Left lung (tissue), 10 donors: ENCODE measurements around the gene NRTN. TPM values are rescaled to one million over a fixed set of nuclear protein-coding genes. Genes with fewer than 3 reads are reported as not detected.

Source experiments
- ATAC-seq: fragments of 200-7000 bp; cut with Tn5 transposase; one replicate; pipeline ENCODE4 v1.9.1; 2020; ENCODE audit warnings: moderate library complexity
- DNase-seq, 4 donors: peaks; one replicate each; pipeline ENCODE4 v3.0.0-alpha.2; 2013 to 2020
- H3K27ac ChIP-seq, 2 donors: fragments of 200-600 bp; sonication (generic) in 1 of 2; one replicate each; pipeline versions ENCODE4 v1.5.0 to v1.8.0; 2020 to 2021
- H3K27me3 ChIP-seq, 2 donors: fragments of 200-600 bp; sonication (generic) in 1 of 2; one replicate each; pipeline versions ENCODE4 v1.5.0 to v1.8.0; 2020 to 2021
- H3K36me3 ChIP-seq, 2 donors: fragments of 200-600 bp; sonication (generic) in 1 of 2; one replicate each; pipeline versions ENCODE4 v1.5.0 to v1.8.0; 2020 to 2021
- H3K4me1 ChIP-seq, 2 donors: fragments of 200-600 bp; one replicate each; pipeline ENCODE4 v1.8.0; 2021
- H3K4me3 ChIP-seq, 2 donors: fragments of 200-600 bp; sonication (generic) in 1 of 2; one replicate each; pipeline versions ENCODE4 v1.5.0 to v1.8.0; 2020 to 2021; ENCODE audit warnings: mild to moderate bottlenecking in 1 of 2
- H3K9me3 ChIP-seq, 2 donors: fragments of 200-600 bp; sonication (generic) in 1 of 2; one replicate each; pipeline versions ENCODE4 v1.5.0 to v1.8.0; 2020 to 2021
- CTCF ChIP-seq, 2 donors: fragments of 200-600 bp; sonication (generic) in 1 of 2; IDR thresholded peaks; one replicate each; pipeline versions ENCODE4 v1.5.0 to v1.8.0; 2021; ENCODE audit warnings: antibody characterized with exemption in 2 of 2
- intact Hi-C, 2 donors: fragments of 100-400 bp; cut with DNase I; formaldehyde crosslinking; loops; one replicate each; pipeline versions ENCODE4 v1.11.2 to v1.14.2; 2022
- polyA plus RNA-seq, 6 donors: library from polyadenylated mRNA; unstranded; fragments of 120-200 nt; gene quantifications; one replicate each; pipeline ENCODE4 v1.2.1, GENCODE V29; 2013; ENCODE audit not compliant: insufficient read length in 6 of 6
- total RNA-seq, 2 donors: library from RNA; stranded (reverse); fragmentation: NEBNext Ultra II Directional; extraction: Animal tissue kit (Norgen Biotek cat#: 25700); gene quantifications; one replicate each; pipeline ENCODE4 v1.2.1, GENCODE V29; 2021
- donor health status: DM: no; HTN: yes; CAD: no.
- donor health status: DM: no; HTN: no; CAD: no.

The NRTN gene
- total and polyA plus RNA-seq, 8 donors = 0.93 to 1.9 (median 1.5) TPM

- Histone ChIP-seq H3K27me3 (peaks cover 13 to 57% of the 10 kb centered on the region in 2 donors), H3K27ac (no peak overlapping the region), H3K36me3 (no peaks in the 10 kb centered on the region), H3K9me3 (no peaks in the 10 kb centered on the region), H3K4me3 (no peak overlapping the region), H3K4me1 (peaks cover 10 to 28% of the 10 kb centered on the region in 2 donors)
- intact Hi-C loops = loop anchor here in 1 of 2 donors (5.0 kb wide), 1 partner anchor 86 kb away; no protein-coding TSS in a partner anchor
- no peak for DNase-seq
- ATAC-seq = no peak
- no peak for TF ChIP-seq CTCF (IDR thresholded peaks at IDR 0.05)
Measured at GRCh38 chr19:5806133-5806489, 1.2 kb downstream of the NRTN start.

- intact Hi-C loops = loop anchor here in 1 of 2 donors (5.0 kb wide), 1 partner anchor 85 kb away; no protein-coding TSS in a partner anchor
- no peak overlapping the region for H3K27ac ChIP-seq
- no peak for ATAC-seq
- TF ChIP-seq CTCF (IDR thresholded peaks at IDR 0.05) = no peak
- H3K4me1 ChIP-seq = peaks cover 10 to 28% of the 10 kb centered on the region in 2 donors
- H3K9me3 ChIP-seq = no peaks in the 10 kb centered on the region
- H3K27me3 ChIP-seq = peaks cover 13 to 50% of the 10 kb centered on the region in 2 donors
- no peaks in the 10 kb centered on the region for H3K36me3 ChIP-seq
- H3K4me3 ChIP-seq = no peak overlapping the region
- no peak for DNase-seq
Measured at GRCh38 chr19:5806905-5807304, 2.0 kb downstream of the NRTN start.

GRCh38 chr19:5808120-5808816, 3.4 kb downstream of the NRTN start:
- peaks cover 9 to 24% of the 10 kb centered on the region in 2 donors for H3K4me1 ChIP-seq
- H3K27me3 ChIP-seq = peaks cover 9 to 36% of the 10 kb centered on the region in 2 donors
- no peak overlapping the region for H3K27ac ChIP-seq
- intact Hi-C loops = loop anchor here in 1 of 2 donors (5.0 kb wide), 1 partner anchor 84 kb away; no protein-coding TSS in a partner anchor
- no peak overlapping the region for H3K4me3 ChIP-seq
- DNase-seq (no peak), ATAC-seq (no peak)
- H3K36me3 ChIP-seq = no peaks in the 10 kb centered on the region
- no peak for TF ChIP-seq CTCF (IDR thresholded peaks at IDR 0.05)
- no peaks in the 10 kb centered on the region for H3K9me3 ChIP-seq

- Histone ChIP-seq H3K4me3 (no peak overlapping the region), H3K4me1 (peaks cover 1 to 16% of the 10 kb centered on the region in 2 donors), H3K36me3 (no peaks in the 10 kb centered on the region), H3K9me3 (no peaks in the 10 kb centered on the region), H3K27me3 (peaks cover 5 to 31% of the 10 kb centered on the region in 2 donors), H3K27ac (no peak overlapping the region)
- intact Hi-C loops = loop anchor here in 1 of 2 donors (5.0 kb wide), 1 partner anchor 83 kb away; no protein-coding TSS in a partner anchor
- no peak for TF ChIP-seq CTCF (IDR thresholded peaks at IDR 0.05)
- peak; percentile 15 for ATAC-seq
- no peak for DNase-seq
Measured at GRCh38 chr19:5809053-5809452, 4.2 kb downstream of the NRTN start.

- Histone ChIP-seq H3K36me3 (no peaks in the 10 kb centered on the region), H3K27me3 (peaks cover 3 to 31% of the 10 kb centered on the region in 2 donors), H3K4me1 (peaks cover 0 to 12% of the 10 kb centered on the region in 2 donors), H3K27ac (no peak overlapping the region), H3K9me3 (no peaks in the 10 kb centered on the region), H3K4me3 (no peak overlapping the region)
- no peak for TF ChIP-seq CTCF (IDR thresholded peaks at IDR 0.05)
- DNase-seq (no peak), ATAC-seq (no peak)
- intact Hi-C loops = loop anchor here in 1 of 2 donors (5.0 kb wide), 1 partner anchor 83 kb away; no protein-coding TSS in a partner anchor
Measured at GRCh38 chr19:5809469-5809868, 4.6 kb downstream of the NRTN start.
